HEK293 (cell line): Measurements from ENCODE around the gene BAK1.

ENCODE experiments used
- CTCF ChIA-PET: fragments of 350-600 bp; formaldehyde crosslinking; extraction: SDS; loops from one replicate; lab custom pipeline; 2021; ENCODE audit warnings: antibody characterized with exemption; lab: Yijun Ruan, JAX
- POLR2A ChIA-PET: fragments of 300-600 bp; formaldehyde crosslinking; extraction: SDS; loops from one replicate; lab custom pipeline; 2020; ENCODE audit warnings: antibody characterized with exemption, inconsistent platforms; lab: Yijun Ruan, JAX
- H3K27ac ChIP-seq: fragments of 200-500 bp; sonication (Bioruptor generic); 2 replicates; pipeline ENCODE4 v1.5.1; 2014; ENCODE audit warnings: low read depth, low read length, control low read depth, inconsistent platforms; ENCODE audit errors: extremely low read depth
- H3K36me3 ChIP-seq, 2 experiments: fragments of 200-500 bp in 1 of 2; sonication (Bioruptor generic) in 1 of 2; 1 replicate in 1 of 2; 2 replicates in 1 of 2; pipeline ENCODE4 v1.5.1; 2014 to 2017; ENCODE audit warnings: inconsistent platforms in 2 of 2, low read length in 2 of 2; ENCODE audit not compliant: control insufficient read depth in 2 of 2, insufficient read depth in 1 of 2
- H3K4me1 ChIP-seq: fragments of 200-500 bp; sonication (Bioruptor generic); 2 replicates; pipeline ENCODE4 v1.5.1; 2014; ENCODE audit warnings: mild to moderate bottlenecking, low read length, inconsistent platforms; ENCODE audit not compliant: control insufficient read depth, insufficient read depth
- H3K4me3 ChIP-seq: 2 replicates; pipeline ENCODE4 v1.5.1; 2011; ENCODE audit warnings: low read depth, mild to moderate bottlenecking, control low read depth, low read length, moderate library complexity
- H3K9me3 ChIP-seq: fragments of 200-500 bp; sonication (Bioruptor generic); 2 replicates; pipeline ENCODE4 v1.5.1; 2014; ENCODE audit warnings: low read depth, low read length, inconsistent platforms; ENCODE audit not compliant: control insufficient read depth, insufficient read depth
- GFI1B ChIP-seq: fragments of 450-650 bp; formaldehyde crosslinking; IDR thresholded peaks from 2 replicates; pipeline ENCODE4 v1.5.1; 2016; ENCODE audit warnings: missing biosample characterization, missing genetic modification characterization
- PATZ1 ChIP-seq: fragments of 450-650 bp; formaldehyde crosslinking; IDR thresholded peaks from 2 replicates; pipeline ENCODE4 v1.5.1; 2016; ENCODE audit warnings: missing biosample characterization, missing genetic modification characterization
- PRDM10 ChIP-seq: fragments of 450-650 bp; formaldehyde crosslinking; IDR thresholded peaks from 2 replicates; pipeline ENCODE4 v1.5.1; 2016; ENCODE audit warnings: missing biosample characterization, missing genetic modification characterization
- SP2 ChIP-seq: fragments of 450-650 bp; formaldehyde crosslinking; IDR thresholded peaks from 2 replicates; pipeline ENCODE4 v1.5.1; 2016; ENCODE audit warnings: missing biosample characterization, missing genetic modification characterization
- ZBTB48 ChIP-seq: fragments of 450-650 bp; formaldehyde crosslinking; IDR thresholded peaks from 2 replicates; pipeline ENCODE4 v1.5.1; 2016; ENCODE audit warnings: missing biosample characterization, missing genetic modification characterization
- ZNF138 ChIP-seq: fragments of 450-650 bp; formaldehyde crosslinking; IDR thresholded peaks from 2 replicates; pipeline ENCODE4 v1.5.1; 2016; ENCODE audit warnings: missing biosample characterization, missing genetic modification characterization, borderline replicate concordance
- ZNF221 ChIP-seq: fragments of 450-650 bp; formaldehyde crosslinking; IDR thresholded peaks from 2 replicates; pipeline ENCODE4 v1.5.1; 2017; ENCODE audit warnings: missing biosample characterization, missing genetic modification characterization, borderline replicate concordance
- ZNF266 ChIP-seq: fragments of 450-650 bp; formaldehyde crosslinking; IDR thresholded peaks from 2 replicates; pipeline ENCODE4 v1.5.1; 2016; ENCODE audit warnings: missing biosample characterization, missing genetic modification characterization, low read depth
- ZNF274 ChIP-seq, 2 experiments: fragments of 200-500 bp in 1 of 2; fragments of 450-650 bp in 1 of 2; sonication (Bioruptor generic) in 1 of 2; formaldehyde crosslinking in 1 of 2; IDR thresholded peaks; 2 replicates each; pipeline versions ENCODE4 v1.5.1 to v1.6.1; 2014 to 2016; ENCODE audit warnings: borderline replicate concordance in 1 of 2, inconsistent platforms in 1 of 2, low read length in 1 of 2, missing biosample characterization in 1 of 2, missing genetic modification characterization in 1 of 2
- ZNF280C ChIP-seq: fragments of 450-650 bp; formaldehyde crosslinking; IDR thresholded peaks from 2 replicates; pipeline ENCODE4 v1.5.1; 2016; ENCODE audit warnings: missing biosample characterization, missing genetic modification characterization
- ZNF449 ChIP-seq: fragments of 450-650 bp; formaldehyde crosslinking; IDR thresholded peaks from 2 replicates; pipeline ENCODE4 v1.5.1; 2017; ENCODE audit warnings: missing biosample characterization, mild to moderate bottlenecking, missing genetic modification characterization, moderate library complexity
- ZNF544 ChIP-seq: fragments of 450-650 bp; formaldehyde crosslinking; IDR thresholded peaks from 2 replicates; pipeline ENCODE4 v1.5.0; 2017; ENCODE audit warnings: missing biosample characterization, missing genetic modification characterization
- ZNF660 ChIP-seq: fragments of 450-650 bp; IDR thresholded peaks from 2 replicates; pipeline ENCODE4 v1.5.1; 2018; ENCODE audit warnings: missing biosample characterization, mild to moderate bottlenecking, missing genetic modification characterization
- ZNF785 ChIP-seq: fragments of 450-650 bp; formaldehyde crosslinking; IDR thresholded peaks from 2 replicates; pipeline ENCODE4 v1.5.1; 2016; ENCODE audit warnings: missing biosample characterization, missing genetic modification characterization

Gene BAK1

GRCh38 chr6:33589731-33590530 lies 9.9 kb upstream of the BAK1 start (continued):
- TF ChIP-seq PATZ1 (peak; percentile 51), SP2 (0 out of 2 replicates have a peak, but pooled peaks have one; percentile 15), ZNF274 (IDR thresholded peaks at IDR 0.05; ENCODE audit: low read length) (no peak), ZNF274 (tag by site-specific recombination; IDR thresholded peaks at IDR 0.05; ENCODE audit: borderline replicate concordance) (no peak), ZNF266 (tag by site-specific recombination) (no peak), ZNF660 (tag by site-specific recombination) (peak; percentile 15; the same call in 1 of the 2 replicates), ZNF280C (tag by site-specific recombination) (no peak), PRDM10 (tag by site-specific recombination) (peak; percentile 73), ZNF785 (tag by site-specific recombination) (no peak)

- H3K4me1 ChIP-seq = no peaks in the 10 kb centered on the region; the same call in 1 of the 2 replicates
- H3K27ac ChIP-seq = no peak overlapping the region
- H3K36me3 ChIP-seq = no peaks in the 10 kb centered on the region
- POLR2A ChIA-PET = interaction anchor here (0.9 to 1.5 kb wide), 3 partner anchors 9 to 122 kb away, joined by 3 read pairs; partner anchors contain the start of genes BAK1 and UQCC2
- no peaks in the 10 kb centered on the region for H3K9me3 ChIP-seq
- CTCF ChIA-PET = interaction anchor here (0.6 to 1.7 kb wide), 31 partner anchors 8 to 370 kb away, joined by 3 to 36 read pairs (median 5); partner anchors contain the start of gene IP6K3
- H3K4me3 ChIP-seq = no peak overlapping the region
- TF ChIP-seq ZNF221 (tag by site-specific recombination) (no peak), ZBTB48 (tag by site-specific recombination) (no peak)
Observed at GRCh38 chr6:33589392-33589730, 9.3 kb upstream of the BAK1 start.

- CTCF ChIA-PET = interaction anchor here (0.8 to 4.8 kb wide), 2 partner anchors 84 to 113 kb away, joined by 3 to 93 read pairs; no protein-coding TSS in a partner anchor
- TF ChIP-seq ZNF449 = no peak
- TF ChIP-seq ZNF544 (tag by site-specific recombination) = no peak
- no peak for TF ChIP-seq GFI1B
- no peak for TF ChIP-seq ZNF138 (tag by site-specific recombination)
- no peaks in the 10 kb centered on the region; the same call in 1 of the 2 replicates for H3K4me1 ChIP-seq
- H3K27ac ChIP-seq = no peak overlapping the region
- POLR2A ChIA-PET = interaction anchor here (1.5 kb wide), 1 partner anchor 9 kb away, joined by 3 read pairs; the partner anchor contains the start of gene BAK1
- H3K36me3 ChIP-seq = no peaks in the 10 kb centered on the region
- H3K9me3 ChIP-seq = no peaks in the 10 kb centered on the region
- H3K4me3 ChIP-seq = no peak overlapping the region
Observed at GRCh38 chr6:33588894-33589293, 8.8 kb upstream of the BAK1 start.
